SU-DHL-6 (cell line): ENCODE measurements around the gene LRRFIP2.

ENCODE experiments used
- EZH2phosphoT487 ChIP-seq: fragments of 200-600 bp; sonication (generic), shearing (Covaris generic); conservative IDR thresholded peaks from 2 replicates; pipeline ENCODE4 v1.6.1; 2018; ENCODE audit warnings: mild to moderate bottlenecking, antibody characterized with exemption, low read length, moderate library complexity, mixed read lengths
- TF ChIP-seq, protein P1 (sequence below): fragments of 200-600 bp; sonication (generic); IDR thresholded peaks from one replicate; pipeline ENCODE4 v1.5.1; 2017; ENCODE audit warnings: antibody characterized with exemption, mild to moderate bottlenecking, low read length, moderate library complexity; ENCODE audit not compliant: insufficient read depth, poor library complexity, severe bottlenecking

DNA sequence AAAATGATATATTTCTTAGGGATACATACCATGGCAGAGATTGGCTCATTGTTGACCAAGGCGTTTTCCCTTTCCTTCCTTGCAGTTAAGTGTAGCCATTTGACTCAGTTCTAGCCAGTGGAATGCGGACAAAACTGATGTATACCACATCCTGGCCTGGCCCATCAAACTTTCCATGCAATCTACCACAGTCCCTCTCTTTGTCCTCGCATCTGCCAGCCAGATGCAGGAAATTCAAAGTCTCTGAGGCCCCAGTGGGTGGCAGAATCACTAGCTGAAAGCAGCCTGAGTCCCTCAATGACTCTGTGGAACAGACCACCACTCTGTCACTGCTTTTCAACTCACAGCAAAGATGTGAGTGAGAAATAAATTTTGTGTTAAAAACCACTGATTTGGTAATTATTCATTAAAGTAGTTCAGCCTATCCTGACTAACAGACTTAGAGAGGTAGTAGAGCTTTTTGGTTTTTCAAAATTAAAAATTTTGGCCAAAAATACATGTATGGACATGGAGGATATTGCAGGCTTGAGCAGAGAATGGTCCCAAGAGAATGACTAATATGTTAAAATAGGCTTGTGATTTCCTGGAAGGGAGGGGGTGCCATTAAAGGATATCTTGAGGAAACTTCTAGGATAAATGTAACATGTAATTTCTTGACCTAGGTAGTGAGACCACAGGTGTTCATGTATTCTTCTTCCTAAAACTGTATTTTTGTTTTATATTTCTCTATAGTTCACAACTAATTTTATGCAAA, 10.9 kb downstream of the LRRFIP2 start:
- TF ChIP-seq EZH2phosphoT487 = no peak
- TF ChIP-seq, protein P1, sequence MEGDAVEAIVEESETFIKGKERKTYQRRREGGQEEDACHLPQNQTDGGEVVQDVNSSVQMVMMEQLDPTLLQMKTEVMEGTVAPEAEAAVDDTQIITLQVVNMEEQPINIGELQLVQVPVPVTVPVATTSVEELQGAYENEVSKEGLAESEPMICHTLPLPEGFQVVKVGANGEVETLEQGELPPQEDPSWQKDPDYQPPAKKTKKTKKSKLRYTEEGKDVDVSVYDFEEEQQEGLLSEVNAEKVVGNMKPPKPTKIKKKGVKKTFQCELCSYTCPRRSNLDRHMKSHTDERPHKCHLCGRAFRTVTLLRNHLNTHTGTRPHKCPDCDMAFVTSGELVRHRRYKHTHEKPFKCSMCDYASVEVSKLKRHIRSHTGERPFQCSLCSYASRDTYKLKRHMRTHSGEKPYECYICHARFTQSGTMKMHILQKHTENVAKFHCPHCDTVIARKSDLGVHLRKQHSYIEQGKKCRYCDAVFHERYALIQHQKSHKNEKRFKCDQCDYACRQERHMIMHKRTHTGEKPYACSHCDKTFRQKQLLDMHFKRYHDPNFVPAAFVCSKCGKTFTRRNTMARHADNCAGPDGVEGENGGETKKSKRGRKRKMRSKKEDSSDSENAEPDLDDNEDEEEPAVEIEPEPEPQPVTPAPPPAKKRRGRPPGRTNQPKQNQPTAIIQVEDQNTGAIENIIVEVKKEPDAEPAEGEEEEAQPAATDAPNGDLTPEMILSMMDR = no peak
